Measurements from ENCODE around the gene PHAF1.

GRCh38 chr16:67086822-67087221 is 22.9 kb upstream of the PHAF1 start:
- TF ChIP-seq EZH2 (IDR thresholded peaks at IDR 0.05) = no peak
- no peak for TF ChIP-seq ELF1 (IDR thresholded peaks at IDR 0.05; ENCODE audit: borderline replicate concordance, low read depth)
- no peak for TF ChIP-seq JUND (IDR thresholded peaks at IDR 0.05)
- TF ChIP-seq TCF7L2 (IDR thresholded peaks at IDR 0.05; ENCODE audit: borderline replicate concordance, extremely low read depth, insufficient read depth, insufficient read length) = no peak
